GM18508 (cell line): ENCODE data around the gene PALLD.
A peak's percentile ranks its signal among the peaks of the same experiment; 100 is the strongest.
"Not testable (repeated sequence)": the region's sequence is repeated elsewhere in the genome, so short reads cannot be mapped to it uniquely, and the experiment has no call there.

Experiments
- ATAC-seq: cut with Tn5 transposase; IDR thresholded peaks from one replicate; pipeline ENCODE4 v1.9.1; 2021; ENCODE audit warnings: moderate number of reproducible peaks; ENCODE audit not compliant: insufficient read depth, unreplicated experiment

PALLD gene

GRCh38 chr4:168691631-168692369 lies 194.9 kb downstream of the PALLD start:
- ATAC-seq, result no peak

- ATAC-seq, result no peak
These were observed 197.1 kb downstream of the PALLD start for GRCh38 chr4:168693750-168694490.

GRCh38 chr4:168694667-168695066 lies 197.8 kb downstream of the PALLD start:
- ATAC-seq, result no peak

GRCh38 chr4:168695288-168695687 lies 198.4 kb downstream of the PALLD start:
- ATAC-seq, result no peak

GRCh38 chr4:168696280-168696679 lies 199.4 kb downstream of the PALLD start:
- no peak for ATAC-seq

- no peak for ATAC-seq
These were observed 200.0 kb downstream of the PALLD start for GRCh38 chr4:168696826-168697225.

- no peak for ATAC-seq
These were observed 202.5 kb downstream of the PALLD start for GRCh38 chr4:168699224-168699878.

- no peak for ATAC-seq
These were observed 204.2 kb downstream of the PALLD start for GRCh38 chr4:168701061-168701460.

GRCh38 chr4:168702581-168703087 lies 205.8 kb downstream of the PALLD start:
- ATAC-seq, result not testable (repeated sequence)

GRCh38 chr4:168705121-168705520 lies 208.3 kb downstream of the PALLD start:
- no peak for ATAC-seq

GRCh38 chr4:168707205-168707604 lies 210.4 kb downstream of the PALLD start:
- ATAC-seq, result no peak

- no peak for ATAC-seq
These were observed 211.3 kb downstream of the PALLD start for GRCh38 chr4:168708108-168708507.

- no peak for ATAC-seq
These were observed 213.6 kb downstream of the PALLD start for GRCh38 chr4:168710353-168710946.

GRCh38 chr4:168711197-168712140 lies 214.6 kb downstream of the PALLD start:
- ATAC-seq, result peak; percentile 48

- no peak for ATAC-seq
These were observed 215.6 kb downstream of the PALLD start for GRCh38 chr4:168712316-168712890.

- ATAC-seq, result no peak
These were observed 216.4 kb downstream of the PALLD start for GRCh38 chr4:168713253-168713652.

GRCh38 chr4:168715896-168716295 lies 219.0 kb downstream of the PALLD start:
- ATAC-seq, result no peak

- ATAC-seq, result no peak
These were observed 219.7 kb downstream of the PALLD start for GRCh38 chr4:168716406-168717129.

- no peak for ATAC-seq
These were observed 221.0 kb downstream of the PALLD start for GRCh38 chr4:168717847-168718246.
